Sigmoid colon (tissue), 4 donors: ENCODE results near the gene AP2A1.

Source experiments
- EP300 ChIP-seq, 4 donors: sonication (generic); formaldehyde crosslinking; IDR thresholded peaks; one replicate each; pipeline ENCODE4 v1.6.1; 2017; ENCODE audit warnings: antibody characterized with exemption in 4 of 4
- POLR2A ChIP-seq, 2 donors: fragments of 450-650 bp; IDR thresholded peaks; one replicate each; pipeline ENCODE4 v1.6.1; 2016; ENCODE audit warnings: antibody characterized with exemption in 2 of 2, mild to moderate bottlenecking in 2 of 2, moderate library complexity in 2 of 2
- TF ChIP-seq, protein P1 (sequence below), 4 experiments: fragments of 450-650 bp in 3 of 4; fragments of 200-600 bp in 1 of 4; IDR thresholded peaks; one replicate each; pipeline ENCODE4 v1.5.1; 2016 to 2019; ENCODE audit warnings: antibody characterized with exemption in 4 of 4, mild to moderate bottlenecking in 3 of 4, moderate library complexity in 2 of 4

DNA sequence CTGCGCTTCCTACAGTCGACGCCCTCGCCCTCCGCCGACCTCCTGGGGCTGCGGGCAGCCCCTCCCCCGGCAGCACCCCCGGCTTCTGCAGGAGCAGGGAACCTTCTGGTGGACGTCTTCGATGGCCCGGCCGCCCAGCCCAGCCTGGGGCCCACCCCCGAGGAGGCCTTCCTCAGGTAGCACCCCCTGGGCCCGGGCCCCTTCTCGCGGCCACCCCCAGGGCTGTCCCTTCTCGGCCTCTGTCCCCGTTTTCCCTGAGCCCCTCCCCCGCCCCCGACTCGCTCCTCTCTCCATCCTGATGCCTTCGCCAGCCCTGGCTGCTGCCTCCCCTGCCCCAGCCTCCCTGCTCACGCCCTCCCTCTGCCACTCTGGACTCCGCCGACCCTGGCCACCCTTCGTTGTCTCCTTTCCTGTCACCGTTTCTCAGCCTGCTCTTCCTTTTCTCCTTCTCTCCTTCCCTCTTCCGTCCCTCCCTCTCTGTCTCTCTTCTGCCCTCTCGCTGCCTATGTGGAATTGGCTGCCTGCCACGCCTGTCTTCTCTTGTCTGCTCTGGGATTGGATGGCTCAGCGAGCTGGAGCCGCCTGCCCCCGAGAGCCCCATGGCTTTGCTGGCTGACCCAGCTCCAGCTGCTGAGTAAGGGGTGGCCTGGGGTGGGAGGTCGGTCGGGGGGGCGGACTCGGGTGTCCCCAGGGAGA, 35.3 kb downstream of the AP2A1 start:
- TF ChIP-seq, protein P1, sequence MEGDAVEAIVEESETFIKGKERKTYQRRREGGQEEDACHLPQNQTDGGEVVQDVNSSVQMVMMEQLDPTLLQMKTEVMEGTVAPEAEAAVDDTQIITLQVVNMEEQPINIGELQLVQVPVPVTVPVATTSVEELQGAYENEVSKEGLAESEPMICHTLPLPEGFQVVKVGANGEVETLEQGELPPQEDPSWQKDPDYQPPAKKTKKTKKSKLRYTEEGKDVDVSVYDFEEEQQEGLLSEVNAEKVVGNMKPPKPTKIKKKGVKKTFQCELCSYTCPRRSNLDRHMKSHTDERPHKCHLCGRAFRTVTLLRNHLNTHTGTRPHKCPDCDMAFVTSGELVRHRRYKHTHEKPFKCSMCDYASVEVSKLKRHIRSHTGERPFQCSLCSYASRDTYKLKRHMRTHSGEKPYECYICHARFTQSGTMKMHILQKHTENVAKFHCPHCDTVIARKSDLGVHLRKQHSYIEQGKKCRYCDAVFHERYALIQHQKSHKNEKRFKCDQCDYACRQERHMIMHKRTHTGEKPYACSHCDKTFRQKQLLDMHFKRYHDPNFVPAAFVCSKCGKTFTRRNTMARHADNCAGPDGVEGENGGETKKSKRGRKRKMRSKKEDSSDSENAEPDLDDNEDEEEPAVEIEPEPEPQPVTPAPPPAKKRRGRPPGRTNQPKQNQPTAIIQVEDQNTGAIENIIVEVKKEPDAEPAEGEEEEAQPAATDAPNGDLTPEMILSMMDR (IDR thresholded peaks at IDR 0.05): peak in 3 of 4 experiments; percentile 7 to 36 (median 33)
- TF ChIP-seq EP300 (IDR thresholded peaks at IDR 0.05) (no peak), POLR2A (IDR thresholded peaks at IDR 0.05) (no peak)
